Measurements from ENCODE around the gene MT1M.

GRCh38 chr16:56658327-56658875 lies 25.9 kb downstream of the MT1M start:
- TF ChIP-seq CTCF (optimal IDR thresholded peaks at IDR 0.05 in 1 of 3, IDR thresholded peaks at IDR 0.05 in 1 of 3, conservative IDR thresholded peaks at IDR 0.05 in 1 of 3; ENCODE audit: extremely low read depth in 1 of 3, insufficient read depth in 2 of 3, low read length in 3 of 3): no peak
- no peak for TF ChIP-seq EZH2 (IDR thresholded peaks at IDR 0.05; ENCODE audit: low read length)
